NCI-H1417 treated with DMSO at 0.1 percent for 48 hours (cell line): Measurements from ENCODE around the gene HEXIM1.

ENCODE experiments used
- DNase-seq: peaks from one replicate; lab custom pipeline; 2025; lab: John Stamatoyannopoulos, UW

Gene HEXIM1

GRCh38 chr17:45130681-45131615, 17.3 kb upstream of the HEXIM1 start:
- DNase-seq, result no peak

- DNase-seq, result no peak
Observed at GRCh38 chr17:45131616-45132319, 16.5 kb upstream of the HEXIM1 start.

DNA sequence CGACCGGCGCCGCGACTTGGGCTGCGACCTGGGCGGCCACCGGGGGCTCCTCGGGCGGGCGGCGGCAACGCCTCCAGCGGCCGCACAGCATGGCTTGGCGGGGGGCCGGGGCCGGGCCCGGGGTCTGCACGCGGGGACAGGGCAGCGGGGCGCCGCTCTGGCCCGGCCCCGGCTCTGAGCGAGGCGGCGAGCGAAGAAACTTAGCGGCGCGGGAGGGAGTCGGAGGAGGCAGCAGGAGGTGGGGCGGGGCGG, 16.0 kb upstream of the HEXIM1 start, which contains the start of gene PLCD3:
Gene PLCD3 (minus strand): TSS at position 196 of the 252 bp plus-strand sequence. CDS start 105 bp downstream, at position 91.
- DNase-seq, result no peak

- no peak for DNase-seq
Observed at GRCh38 chr17:45132572-45133463, 15.5 kb upstream of the HEXIM1 start.

GRCh38 chr17:45135192-45135977, 12.9 kb upstream of the HEXIM1 start, which contains the start of gene ACBD4:
Gene ACBD4 (plus strand): TSS chr17:45135687. CDS start chr17:45136145, 458 bp downstream.
- DNase-seq, result peak; percentile 74

- no peak for DNase-seq
Observed at GRCh38 chr17:45135978-45136791, 12.1 kb upstream of the HEXIM1 start.

- DNase-seq, result no peak
Observed at GRCh38 chr17:45136846-45137560, 11.3 kb upstream of the HEXIM1 start.

DNA sequence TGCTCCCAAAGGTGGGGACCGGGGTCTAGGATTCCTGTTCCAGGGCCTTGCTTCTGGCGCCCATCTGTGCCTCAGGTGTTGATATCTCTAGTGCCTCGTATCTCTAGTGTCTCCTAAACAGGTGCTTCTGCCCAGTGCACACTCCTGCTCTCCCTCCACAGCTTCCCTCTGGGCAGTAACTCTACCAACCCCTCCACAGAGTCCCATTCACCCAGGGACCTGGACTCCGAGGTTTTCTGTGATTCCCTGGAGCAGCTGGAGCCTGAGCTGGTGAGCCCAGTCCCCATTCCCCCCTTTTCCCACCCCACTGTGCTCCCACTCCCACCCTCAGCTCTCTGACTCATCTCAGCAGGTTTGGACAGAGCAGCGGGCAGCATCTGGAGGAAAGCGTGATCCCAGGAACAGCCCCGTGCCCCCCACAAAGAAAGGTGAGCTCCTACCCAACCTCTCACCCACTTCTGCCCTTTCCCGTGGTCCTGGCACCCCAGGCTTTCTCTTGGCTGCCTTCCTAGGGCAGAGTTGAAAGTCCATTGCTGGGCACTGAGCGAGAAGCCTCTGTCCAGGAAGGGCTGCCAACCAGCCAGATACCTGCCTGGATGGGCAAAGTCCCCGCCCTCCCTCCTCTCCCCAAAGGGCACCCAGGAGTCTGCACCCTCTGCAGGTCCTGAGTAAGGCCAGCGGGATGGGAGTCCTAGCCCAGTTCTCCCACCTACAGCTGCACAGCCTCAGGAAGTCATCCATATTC, 10.5 kb upstream of the HEXIM1 start:
- no peak for DNase-seq

GRCh38 chr17:45138911-45139532, 9.3 kb upstream of the HEXIM1 start:
- DNase-seq, result no peak

DNA sequence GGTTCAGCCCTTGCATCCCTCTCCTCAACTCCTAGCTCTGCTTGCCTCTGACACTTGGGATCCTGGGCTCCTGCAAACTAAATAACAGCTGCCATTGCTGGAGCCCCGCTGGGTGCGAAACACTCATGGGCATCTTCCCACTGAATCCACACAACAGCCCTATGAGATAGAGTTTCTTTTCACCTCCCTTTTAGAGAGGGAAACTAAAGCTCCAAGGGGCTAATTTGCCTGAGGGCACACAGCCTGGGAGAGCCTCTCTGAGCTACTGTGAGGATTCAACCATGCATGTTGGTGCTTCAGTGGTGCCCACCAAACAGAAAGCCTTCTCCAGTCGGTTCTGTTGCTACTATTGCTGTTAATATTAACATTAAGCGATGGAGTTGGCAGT, 8.7 kb upstream of the HEXIM1 start:
- no peak for DNase-seq

GRCh38 chr17:45143094-45143670, 5.1 kb upstream of the HEXIM1 start:
- no peak for DNase-seq

DNA sequence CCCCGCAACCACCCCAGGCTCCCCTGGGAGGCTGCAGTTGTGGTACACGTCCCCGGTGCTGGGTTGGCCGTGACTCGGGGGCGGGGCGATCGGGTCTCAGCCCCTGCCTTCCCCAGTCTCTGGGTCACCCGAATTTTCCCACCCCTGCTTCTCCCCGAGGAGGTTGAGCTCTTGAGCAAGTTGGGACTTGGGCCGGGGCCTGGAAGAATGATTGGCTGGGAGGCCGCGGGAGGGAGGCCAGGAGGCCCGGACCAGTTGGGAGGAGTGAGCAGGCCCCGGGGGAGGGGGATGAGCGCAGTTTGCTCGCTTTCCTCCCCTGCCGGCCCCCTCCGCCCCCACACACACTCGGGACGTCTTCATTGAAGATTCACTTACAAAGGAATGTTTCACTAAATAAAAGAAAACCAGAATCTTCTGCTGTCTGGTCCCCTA, 4.5 kb upstream of the HEXIM1 start:
- no peak for DNase-seq

DNA sequence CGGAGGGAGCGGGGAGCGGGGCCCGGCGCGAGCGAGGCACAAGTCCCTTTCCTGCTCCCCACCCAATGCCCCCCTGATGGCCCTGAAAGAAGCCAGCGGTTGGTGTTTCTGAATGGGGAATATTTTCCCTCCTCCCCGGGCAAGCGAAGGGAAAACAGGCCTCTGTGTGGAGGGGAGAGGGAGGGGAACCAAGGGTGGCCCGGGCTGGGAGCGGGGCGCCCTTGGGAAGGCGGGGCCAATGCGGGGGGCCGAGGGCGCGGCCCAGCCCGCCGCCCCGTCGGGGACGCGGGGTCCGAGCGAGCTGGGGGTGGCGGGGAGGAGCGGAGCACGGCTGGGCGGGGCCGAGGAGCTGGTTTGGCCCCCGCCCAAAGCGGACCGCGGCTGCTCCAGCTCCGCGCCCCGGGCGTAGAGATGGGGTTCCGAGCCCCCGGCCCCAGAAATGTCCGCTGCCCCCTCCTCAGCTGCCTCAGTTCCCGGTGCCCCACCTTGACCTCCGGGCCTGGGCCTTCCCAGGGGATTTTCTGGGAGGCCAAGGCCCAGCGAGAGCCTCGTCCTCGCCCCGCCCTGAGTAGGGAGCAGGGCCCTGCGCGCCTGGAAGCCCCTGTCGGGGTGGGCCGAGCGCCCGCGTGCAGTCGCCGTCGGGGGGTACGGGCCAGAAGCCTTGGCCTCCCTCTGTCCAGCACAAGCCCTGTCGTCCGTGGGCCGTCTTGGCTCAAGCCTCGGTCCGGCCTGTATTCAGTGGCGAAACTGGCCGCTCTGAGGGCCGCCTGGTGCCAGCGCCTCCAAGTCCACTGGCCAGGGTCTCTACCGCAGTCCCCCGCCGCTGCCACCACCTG, 3.9 kb upstream of the HEXIM1 start:
- DNase-seq, result no peak

GRCh38 chr17:45145035-45145389, 3.3 kb upstream of the HEXIM1 start:
- no peak for DNase-seq

GRCh38 chr17:45146166-45146565, 2.1 kb upstream of the HEXIM1 start:
- no peak for DNase-seq

DNA sequence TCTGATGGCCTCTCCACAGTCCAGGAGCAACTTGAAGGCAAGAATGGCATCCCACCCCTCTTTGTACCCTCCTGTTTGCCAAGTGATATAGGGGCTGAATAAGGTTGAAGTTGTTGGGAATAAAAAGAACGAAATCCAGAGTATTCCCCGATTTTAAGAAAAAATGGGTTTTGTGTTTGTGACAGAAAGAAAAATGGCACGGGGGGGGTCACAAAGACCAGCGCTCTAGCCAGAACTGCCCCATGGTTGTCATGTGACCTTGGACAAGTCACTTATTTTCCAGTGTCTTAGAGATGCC, 1.7 kb upstream of the HEXIM1 start:
- DNase-seq, result no peak

DNA sequence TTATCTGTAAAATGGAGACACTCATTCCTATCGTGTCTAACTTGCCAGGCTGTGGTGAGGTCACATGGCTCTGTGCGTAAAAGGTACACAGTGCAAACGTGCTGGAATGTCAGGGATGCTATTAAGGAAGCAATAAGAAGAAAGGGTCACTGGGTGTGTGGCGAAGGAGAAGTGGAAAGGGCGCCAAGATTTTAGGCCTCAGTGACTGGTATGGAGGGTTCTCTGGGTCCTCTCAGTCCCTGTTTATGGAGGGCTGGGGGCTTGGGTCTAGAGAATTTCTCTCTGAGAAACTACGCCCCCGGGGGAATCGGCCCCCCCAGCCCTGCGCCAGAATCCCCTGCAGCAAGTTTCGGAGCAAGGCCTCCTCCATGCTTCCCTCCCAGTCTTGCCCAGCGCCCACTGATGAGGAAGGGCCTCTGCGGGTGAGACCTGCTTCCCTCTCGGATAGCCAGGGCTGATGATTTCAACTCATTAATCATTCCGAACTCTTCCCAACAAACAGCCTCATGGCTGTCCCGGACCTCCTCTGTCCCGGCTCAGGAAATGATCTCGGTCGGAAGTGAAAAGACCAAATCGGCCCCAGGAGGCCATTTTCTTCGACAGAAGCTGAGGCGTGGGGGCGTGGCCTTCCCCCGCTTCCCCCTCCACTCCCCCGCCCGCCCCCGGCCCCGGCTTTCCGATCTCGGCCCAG, 1.2 kb upstream of the HEXIM1 start:
- DNase-seq, result no peak
